HL-60/S4 (cell line): ENCODE results near the gene APP.
"Not testable (repeated sequence)": the region's sequence is repeated elsewhere in the genome, so short reads cannot be mapped to it uniquely, and the experiment has no call there.

ENCODE experiments used
- in situ Hi-C: fragments of 300-500 bp; cut with MboI; formaldehyde crosslinking; loops from 2 replicates; pipeline ENCODE4 v1.14.3; 2022; ENCODE audit warnings: low sequenced_read_pairs

Gene APP

DNA sequence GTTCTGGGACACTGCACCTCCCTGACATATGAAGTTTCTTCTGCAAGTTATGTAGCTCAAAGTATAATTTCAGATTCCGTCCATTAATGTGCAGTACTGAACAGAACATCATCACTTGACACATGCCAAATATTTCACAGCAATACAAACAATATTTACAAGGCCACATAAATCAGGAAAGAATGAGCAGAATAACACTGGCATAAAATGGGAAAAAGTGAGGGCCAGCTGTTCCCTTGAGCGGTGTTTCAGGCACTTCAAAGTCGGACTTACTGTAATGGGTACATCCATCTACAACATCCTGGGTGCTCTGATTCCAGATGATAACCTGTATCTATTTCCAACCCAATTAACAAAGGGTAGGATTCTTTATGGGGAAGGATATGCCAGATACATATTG is 217.4 kb downstream of the APP start:
- in situ Hi-C loops = no loop called here

GRCh38 chr21:25952306-25952705 is 218.3 kb downstream of the APP start:
- in situ Hi-C loops = no loop called here

GRCh38 chr21:25949701-25950100 is 220.9 kb downstream of the APP start:
- in situ Hi-C loops = no loop called here

DNA sequence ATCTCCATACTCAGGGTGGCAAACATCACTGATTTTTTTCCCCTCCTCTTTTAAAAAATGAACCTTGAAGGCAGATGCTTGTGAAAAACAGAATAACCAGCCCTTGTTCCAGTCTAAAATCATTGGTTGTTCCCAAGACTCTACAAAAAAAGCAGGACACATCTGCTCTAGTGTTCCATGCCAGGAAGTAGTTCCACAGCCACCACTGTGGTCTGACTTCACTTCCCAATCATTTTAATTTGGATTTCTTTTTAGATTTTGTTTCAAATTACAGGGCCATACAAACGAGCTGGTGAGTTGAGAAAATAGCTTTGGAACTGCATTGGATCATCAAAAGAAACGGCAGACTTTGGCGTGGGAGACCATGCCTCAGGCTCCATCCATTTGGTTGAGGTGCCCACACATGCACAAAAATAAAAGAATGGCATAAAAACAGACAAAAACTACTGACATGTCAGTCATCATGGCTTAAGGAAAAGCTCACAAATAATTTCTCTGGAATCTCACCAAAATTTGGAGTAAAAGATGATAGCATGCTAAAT is 225.8 kb downstream of the APP start:
- in situ Hi-C loops = no loop called here

DNA sequence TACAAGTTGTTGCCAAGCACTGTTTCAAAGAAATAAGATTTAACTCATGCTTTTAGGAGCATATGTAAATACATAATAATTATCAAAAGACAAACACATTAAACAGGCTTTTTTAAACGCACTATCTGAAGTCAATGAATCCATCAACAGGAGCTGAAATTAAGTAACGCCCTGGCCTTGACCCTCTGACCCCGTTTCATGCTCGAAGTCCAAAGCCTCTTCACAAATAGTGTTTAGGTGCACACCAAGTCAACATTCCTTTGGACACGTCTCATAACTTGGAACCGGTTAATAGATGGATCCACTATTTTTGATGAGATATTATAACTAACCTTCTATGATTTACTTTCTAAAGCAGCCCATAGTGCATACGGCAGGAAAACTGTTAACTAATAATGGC is 226.5 kb downstream of the APP start:
- in situ Hi-C loops = no loop called here

DNA sequence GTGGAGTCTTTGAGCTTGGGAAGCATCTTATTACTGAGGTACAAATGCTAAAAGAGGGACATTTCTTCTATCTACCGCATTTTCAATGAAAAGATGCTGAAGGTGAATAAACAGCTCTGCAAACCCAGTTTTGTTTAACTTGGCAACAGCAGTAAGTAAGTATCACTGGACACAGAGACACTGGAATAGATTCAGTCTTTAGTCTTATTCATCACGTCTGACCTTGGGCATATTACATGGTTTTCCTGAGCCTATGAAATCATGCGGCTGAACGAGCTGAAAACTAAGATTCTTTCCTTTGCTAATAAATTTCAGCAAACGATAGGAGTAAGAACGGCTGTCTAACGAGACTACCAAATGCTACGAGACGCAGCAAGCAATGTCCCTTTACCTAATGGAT is 228.4 kb downstream of the APP start:
- in situ Hi-C loops = no loop called here

GRCh38 chr21:25939396-25939761 is 231.2 kb downstream of the APP start:
- in situ Hi-C loops = no loop called here

GRCh38 chr21:25938658-25939395 is 231.7 kb downstream of the APP start:
- in situ Hi-C loops = no loop called here

- in situ Hi-C loops = no loop called here
Measured at GRCh38 chr21:25936776-25937175, 233.8 kb downstream of the APP start.

DNA sequence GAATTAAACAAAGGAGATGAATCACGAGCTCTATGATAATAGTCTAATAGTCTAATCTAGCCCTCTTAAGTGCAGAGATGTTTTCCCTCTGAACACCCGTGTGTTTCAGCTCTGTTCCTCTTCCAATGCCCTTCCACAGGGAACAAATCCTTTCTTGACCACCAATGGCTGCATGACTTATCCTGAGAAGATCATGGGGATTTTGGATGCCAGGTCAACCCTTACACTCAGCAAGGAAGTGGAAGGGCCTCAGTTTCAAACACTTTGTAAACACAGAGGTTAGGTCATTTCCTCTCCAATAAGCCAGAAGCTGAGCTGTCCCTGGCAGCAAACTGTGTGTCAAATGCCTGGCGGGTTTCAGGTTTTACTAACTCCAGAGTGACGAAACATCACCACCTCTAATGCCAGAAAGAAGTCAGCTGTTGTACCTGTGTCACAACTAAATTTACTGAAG is 235.8 kb downstream of the APP start:
- in situ Hi-C loops = no loop called here

DNA sequence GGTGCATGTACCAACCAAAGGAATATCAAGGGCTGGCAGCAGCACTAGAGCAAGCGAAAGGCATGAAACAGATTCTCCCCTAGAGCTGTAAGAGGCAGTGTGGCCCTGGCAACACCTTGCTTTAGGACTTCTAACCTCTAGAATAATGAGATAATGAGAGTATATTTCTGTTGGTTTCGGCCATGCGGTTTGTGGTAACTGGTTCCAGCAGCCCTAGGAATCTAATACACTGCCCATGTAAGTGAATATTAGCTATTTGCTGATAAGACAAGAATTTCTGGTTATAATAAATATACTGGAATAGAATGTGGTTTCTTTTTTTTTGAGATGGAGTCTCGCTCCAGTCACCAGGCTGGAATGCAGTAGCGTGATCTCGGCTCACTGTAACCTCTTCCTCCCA is 236.4 kb downstream of the APP start:
- in situ Hi-C loops = no loop called here

DNA sequence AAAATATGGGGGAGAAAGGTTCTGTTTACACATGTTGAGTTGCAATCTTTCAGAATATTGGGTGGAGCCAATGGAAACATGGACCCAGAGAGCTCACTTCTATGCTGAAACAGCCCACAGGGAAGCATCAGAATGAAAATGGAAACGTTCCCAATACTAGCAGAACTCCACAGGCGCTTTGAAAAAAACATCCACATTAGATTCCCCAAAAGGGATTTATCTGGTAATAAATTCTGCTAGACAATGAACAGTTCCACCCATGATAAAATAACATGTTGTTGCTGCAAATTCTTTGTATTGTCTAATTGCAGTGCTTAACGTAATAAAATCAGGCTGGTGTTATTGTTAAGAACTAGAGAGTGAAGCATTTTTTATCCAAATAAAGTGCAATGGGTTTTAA is 238.8 kb downstream of the APP start:
- in situ Hi-C loops = no loop called here

DNA sequence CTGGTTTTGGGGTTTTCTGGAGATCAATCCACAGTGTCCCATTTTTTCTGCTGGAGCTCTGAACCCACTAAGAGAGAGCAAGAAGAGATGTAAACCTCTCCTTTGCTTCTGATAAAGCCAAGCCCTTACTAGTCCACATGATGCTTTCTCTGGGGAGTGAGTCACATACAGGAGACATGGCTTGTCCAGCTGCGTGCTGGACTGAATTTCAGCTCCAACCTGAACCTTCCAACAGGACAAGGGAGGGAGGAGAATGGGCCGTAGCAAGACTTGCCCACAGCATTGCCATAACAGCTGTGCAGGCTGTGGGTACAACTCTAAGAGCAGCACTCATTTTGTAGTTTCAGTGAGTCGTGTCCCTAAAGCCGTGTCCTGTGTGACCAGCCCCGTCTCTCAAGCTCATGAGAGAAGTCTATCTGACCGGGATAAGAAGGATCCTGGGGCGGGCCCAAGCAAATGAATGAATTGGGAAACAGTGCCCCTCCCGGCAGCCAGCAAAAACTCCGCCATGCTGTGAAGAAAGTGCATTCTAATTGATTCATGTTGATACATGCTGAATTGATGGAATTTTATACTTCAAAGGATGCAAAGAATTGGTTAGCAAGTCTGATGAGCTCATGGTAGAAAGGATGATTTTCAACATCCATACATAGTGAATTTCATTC is 240.6 kb downstream of the APP start:
- in situ Hi-C loops = no loop called here

- in situ Hi-C loops = no loop called here
Measured at GRCh38 chr21:25927195-25927880, 243.2 kb downstream of the APP start.

GRCh38 chr21:25925936-25926335 is 244.6 kb downstream of the APP start:
- in situ Hi-C loops = no loop called here

GRCh38 chr21:25925064-25925800 is 245.3 kb downstream of the APP start:
- in situ Hi-C loops = no loop called here

DNA sequence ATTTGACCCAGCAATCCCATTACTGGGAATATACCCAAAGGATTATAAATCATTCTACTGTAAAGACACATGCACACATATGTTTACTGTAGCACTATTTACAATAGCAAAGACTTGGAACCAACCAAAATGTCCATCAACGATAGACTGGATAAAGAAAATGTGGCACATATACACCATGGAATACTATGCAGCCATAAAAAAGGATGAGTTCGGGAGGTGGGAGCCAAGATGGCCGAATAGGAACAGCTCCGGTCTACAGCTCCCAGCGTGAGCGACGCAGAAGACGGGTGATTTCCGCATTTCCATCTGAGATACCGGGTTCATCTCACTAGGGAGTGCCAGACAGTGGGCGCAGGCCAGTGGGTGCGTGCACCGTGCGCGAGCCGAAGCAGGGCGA is 252.4 kb downstream of the APP start:
- in situ Hi-C loops = not testable (repeated sequence)

DNA sequence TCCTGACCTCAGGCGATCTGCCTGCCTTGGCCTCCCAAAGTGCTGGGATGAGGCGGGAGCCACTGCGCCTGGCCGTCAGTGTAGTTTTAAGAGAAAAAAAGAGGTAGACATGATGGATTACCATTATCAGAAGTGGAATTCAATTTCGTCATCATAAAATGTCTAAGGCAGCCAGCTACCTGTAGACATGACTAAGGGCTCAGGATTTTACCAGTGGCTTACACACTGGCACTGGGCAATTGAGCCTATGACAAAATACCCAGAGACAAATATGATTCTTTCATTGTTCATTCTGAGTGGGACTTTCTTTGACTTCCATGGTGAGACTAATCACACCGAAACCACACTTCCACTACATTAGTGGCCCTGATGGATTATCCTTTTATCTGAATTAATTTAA is 254.3 kb downstream of the APP start:
- in situ Hi-C loops = no loop called here

DNA sequence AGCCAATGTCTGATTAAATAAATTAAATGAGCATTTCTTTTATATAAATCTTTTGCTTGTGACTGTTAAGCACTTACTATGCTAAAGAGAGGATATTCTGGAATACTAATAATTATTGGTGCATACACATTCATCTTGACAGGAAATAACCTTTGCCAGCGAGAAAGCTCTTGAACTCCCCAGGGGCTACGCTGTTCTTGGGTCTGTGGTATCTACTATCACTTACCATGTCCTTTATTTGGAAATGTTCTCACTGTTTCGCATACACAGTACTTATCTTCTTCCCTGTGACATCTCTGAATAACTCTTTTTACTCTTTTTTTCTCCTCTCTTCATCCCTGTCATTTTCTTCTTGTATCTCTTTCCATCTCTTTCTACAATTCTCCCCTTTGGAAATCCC is 257.1 kb downstream of the APP start:
- in situ Hi-C loops = no loop called here

DNA sequence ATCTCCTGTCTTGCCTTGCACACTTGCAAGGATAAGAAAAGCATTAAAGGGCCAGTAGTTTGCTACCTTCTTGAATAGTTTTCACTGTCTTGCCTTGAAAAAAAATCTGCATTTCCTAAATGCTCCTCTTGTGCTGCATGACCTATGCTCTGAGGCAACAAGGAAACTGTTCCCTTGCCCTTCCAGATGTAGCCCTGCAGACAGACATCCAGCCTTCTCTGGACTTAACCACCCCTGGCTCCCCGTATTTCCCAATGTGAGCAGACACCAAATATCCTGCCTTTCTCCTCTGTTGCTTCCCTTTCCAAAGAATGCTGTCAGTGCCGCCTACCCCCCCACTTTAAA is 258.2 kb downstream of the APP start:
- in situ Hi-C loops = no loop called here

DNA sequence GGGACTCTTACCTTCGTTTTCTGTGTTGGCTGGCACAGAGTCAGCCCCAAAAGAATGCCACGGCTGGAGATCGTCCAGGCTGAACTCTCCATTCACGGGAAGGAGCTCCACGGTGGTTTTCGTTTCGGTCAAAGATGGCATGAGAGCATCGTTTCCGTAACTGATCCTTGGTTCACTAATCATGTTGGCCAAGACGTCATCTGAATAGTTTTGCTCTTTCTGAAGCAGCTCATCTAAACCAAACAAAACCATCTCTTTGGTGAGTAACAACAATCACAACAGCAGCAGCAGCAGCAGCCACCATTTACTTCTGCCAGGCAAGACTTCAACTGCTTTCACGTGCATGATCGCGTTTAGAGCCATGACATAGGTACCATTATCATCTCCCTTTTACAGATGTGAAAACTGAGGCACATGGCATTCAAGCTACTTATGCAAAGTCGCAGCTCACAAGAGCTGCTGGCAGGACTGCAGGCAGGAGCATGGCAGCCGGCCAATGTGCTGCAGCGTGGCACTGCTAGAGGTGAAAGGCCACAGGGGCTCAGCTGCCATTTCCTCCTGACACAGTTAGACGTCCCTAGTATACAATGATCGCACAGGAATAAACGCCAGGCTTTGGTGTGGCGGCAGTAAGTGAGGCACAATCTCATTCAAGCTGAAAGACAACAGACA is 258.7 kb downstream of the APP start:
- in situ Hi-C loops = no loop called here
